Posterior vena cava (tissue), 2 donors: Measurements from ENCODE around the gene MCAT. TPM values are rescaled to one million over a fixed set of nuclear protein-coding genes. Genes with fewer than 3 reads are reported as not detected.
"Not testable (repeated sequence)": the region's sequence is repeated elsewhere in the genome, so short reads cannot be mapped to it uniquely, and the experiment has no call there.

Source experiments
- DNase-seq: peaks from one replicate; pipeline ENCODE4 v3.0.0-alpha.2; 2020; ENCODE audit warnings: low spot score
- intact Hi-C, 2 donors: fragments of 100-400 bp; cut with DNase I; formaldehyde crosslinking; loops; one replicate each; pipeline versions ENCODE4 v1.14.1 to v1.14.2; 2022 to 2023
- total RNA-seq, 2 donors: library from RNA; stranded (reverse); fragmentation: NEBNext Ultra II Directional; extraction: Animal tissue kit (Norgen Biotek cat#: 25700); gene quantifications; one replicate each; pipeline ENCODE4 v1.2.1, GENCODE V29; 2021
- donor health status: DM: yes; HTN: yes; CAD: no.
- donor health status: DM: yes; HTN: yes; CAD: no.

MCAT gene
- total RNA-seq, 2 donors from 2014 or later = 8.9 to 10.2 TPM

DNA sequence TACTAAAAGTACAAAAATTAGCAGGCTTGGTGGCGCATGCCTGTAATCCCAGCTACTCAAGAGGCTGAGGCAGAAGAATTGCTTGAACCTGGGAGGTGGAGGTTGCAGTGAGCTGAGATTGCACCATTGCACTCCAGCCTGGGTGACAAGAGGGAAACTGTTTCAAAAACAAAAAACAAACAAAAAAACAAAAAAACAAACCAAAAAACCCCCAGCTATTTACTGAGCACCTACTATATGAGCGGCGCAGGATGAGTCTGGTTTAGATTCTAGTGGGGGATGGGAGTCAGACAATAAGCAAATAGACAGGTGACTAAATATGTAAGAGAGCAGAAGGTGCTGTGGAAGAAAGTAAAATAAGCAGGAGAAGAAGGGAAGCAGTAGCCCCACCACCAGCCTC lies 38.2 kb downstream of the MCAT start:
- intact Hi-C loops, DNase-seq: not testable (repeated sequence)

DNA sequence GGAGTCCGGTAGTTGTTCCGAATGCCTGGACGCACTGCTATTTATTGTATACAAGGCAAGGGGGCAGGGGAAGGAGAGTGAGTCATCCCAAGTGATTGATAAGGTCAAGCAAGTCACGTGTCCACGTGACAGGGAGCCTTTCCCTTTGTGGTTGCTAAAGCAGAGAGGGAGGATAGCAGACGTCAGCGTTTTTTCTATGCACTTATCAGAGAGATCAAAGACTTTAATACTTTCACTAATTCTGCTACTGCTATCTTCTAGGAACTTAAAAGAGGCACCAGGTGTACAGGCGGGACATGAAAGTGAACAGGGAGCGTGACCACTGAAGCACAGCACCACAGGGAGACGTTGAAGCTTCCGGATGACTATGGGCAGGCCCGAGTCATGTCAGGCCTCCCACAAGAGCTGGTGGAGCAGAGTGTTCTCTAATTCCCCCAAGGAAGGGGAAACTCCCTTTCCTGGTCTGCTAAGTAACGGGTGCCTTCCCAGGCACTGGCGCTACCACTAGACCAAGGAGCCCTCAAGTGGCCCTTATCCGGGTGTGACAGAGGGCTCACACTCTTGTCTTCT lies 39.1 kb downstream of the MCAT start:
- DNase-seq, intact Hi-C loops: not testable (repeated sequence)

DNA sequence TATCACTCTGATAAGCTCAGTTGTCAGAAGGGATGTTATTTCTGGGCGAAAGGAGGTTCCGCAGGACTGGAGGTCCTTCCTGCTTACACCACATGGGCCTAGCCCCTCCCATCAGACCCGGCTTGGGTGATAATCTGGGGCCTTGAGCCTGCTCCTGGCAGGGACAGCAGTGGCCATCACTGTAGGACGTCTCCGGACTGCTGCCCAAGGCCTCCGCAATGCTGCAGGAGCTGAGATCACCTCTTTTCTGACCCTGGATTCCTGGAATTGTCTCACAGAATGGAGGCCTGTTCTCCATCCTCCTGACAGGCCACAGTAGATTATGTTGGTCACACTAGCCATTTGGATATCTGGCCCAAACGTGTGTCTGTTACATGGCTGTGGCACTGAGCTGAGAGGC lies 41.9 kb downstream of the MCAT start:
- no peak for DNase-seq
- intact Hi-C loops = no loop called here

DNA sequence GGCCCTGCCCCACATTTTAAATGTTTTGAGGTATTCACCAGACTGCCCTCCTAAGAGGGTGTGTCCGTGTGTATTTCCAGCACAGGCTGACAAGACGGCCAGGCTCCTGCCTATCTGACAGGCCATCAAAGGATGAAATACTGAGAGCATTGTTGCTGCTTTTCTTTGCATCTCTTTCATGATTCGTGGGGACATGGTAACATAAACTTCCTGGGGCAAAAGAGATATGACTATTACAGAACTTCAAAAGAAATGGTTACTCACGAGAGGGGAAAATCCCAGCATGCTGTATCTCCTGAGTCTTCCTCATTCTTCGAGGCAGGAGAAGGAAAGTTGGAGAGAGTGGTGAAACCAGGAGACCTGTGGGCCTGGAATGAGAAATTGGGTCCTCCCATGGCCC lies 43.0 kb downstream of the MCAT start:
- no peak for DNase-seq
- intact Hi-C loops = no loop called here

DNA sequence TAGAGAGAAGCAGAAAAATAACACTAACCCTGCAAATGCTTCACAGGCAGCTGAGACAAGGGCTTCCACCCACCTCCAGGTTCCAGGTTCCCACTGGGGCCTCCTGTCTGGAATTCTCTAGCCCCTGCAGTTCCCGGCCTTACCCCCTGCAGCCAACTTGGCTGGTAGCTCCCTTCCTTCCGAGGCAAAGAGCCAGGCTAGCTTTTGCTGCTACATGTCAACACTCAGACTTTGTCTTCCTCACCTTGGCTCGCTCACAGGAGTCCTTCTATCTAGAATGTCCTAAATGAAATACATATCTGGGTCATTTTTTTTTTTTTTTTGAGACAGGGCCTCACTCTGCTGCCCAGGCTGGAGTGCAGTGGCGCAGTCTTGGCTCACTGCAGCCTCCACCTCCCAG lies 44.1 kb downstream of the MCAT start:
- intact Hi-C loops = no loop called here

DNA sequence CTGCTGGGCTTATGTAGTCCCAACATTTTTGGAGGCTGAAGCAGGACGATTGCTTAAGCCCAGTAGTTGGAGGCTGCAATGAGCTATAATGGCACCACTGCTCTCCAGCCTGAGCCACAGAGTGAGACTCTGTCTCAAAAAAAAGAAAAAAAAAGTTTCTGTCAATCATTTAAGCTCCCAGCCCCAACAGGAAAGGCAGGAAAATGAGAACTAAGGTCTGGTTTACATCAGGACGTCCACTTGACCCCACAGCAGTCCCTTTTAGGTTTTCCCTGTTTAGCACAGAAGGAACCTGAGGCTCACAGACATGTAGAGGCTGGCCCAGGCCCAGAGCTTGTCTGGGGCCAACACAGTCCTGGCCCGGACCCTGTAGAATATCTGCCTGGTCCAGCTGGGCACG lies 44.8 kb downstream of the MCAT start:
- DNase-seq = no peak

More for the DNA sequence above, 44.1 kb downstream of the MCAT start:
- DNase-seq = no peak

DNA sequence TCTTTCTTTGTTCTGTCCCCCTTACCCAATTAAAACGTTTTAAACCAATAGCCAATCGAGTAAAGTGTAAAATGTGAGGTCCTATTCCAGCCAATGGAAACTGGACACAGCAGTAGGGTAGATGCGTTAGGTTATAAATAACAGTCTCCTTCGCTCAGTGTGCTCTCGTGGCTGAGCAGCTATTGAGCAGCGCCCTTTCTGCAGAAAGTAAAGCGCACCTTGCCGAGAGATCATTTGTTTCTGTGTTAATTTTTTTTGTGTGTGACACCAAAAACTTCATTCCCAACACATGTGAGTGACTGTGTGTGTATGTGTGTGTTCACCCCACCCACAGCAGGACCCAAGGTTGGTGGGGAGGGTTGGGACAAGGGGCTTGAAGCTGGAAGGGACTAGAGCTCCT lies 46.8 kb downstream of the MCAT start:
- DNase-seq = no peak
- intact Hi-C loops = no loop called here

More for the DNA sequence above, 44.8 kb downstream of the MCAT start:
- intact Hi-C loops = no loop called here

DNA sequence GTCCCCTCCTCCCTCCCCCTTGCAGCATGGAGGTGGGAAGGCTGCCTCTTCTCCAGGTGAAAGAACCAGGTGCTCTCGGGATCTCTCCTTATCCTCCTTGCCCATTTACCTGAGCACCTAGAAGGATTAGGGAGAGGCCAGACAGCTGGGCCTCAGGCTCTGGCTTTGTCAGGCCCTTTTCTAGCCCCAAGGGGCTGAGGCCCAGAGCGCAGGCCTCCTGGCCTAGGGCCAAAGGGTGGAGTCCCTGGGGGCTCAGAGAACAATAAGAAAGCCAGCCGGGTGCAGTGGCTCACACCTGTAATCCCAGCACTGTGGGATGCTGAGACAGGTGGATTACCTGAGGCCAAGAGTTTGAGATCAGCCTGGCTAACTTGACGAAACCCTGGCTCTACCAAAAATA lies 48.6 kb downstream of the MCAT start:
- DNase-seq = no peak
- intact Hi-C loops = no loop called here

DNA sequence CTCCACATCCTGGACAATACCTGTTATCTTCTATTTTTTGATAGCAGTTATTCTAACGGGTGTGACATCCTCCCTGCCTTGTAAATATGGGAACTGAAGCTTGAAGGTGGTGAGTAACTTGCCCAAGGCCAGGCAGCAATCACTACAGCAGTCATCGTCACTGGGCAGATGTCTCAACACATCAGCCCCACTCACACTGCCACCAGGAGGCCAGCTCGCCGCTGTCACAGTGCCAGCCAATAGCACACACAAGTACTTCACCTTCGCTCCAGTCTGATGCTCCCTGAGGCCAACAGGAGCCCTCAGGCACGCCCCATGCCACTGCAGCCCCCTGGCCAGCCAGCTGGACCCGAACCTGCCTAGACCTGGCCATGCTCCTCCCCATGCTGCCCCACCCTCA lies 49.1 kb downstream of the MCAT start:
- DNase-seq = no peak

DNA sequence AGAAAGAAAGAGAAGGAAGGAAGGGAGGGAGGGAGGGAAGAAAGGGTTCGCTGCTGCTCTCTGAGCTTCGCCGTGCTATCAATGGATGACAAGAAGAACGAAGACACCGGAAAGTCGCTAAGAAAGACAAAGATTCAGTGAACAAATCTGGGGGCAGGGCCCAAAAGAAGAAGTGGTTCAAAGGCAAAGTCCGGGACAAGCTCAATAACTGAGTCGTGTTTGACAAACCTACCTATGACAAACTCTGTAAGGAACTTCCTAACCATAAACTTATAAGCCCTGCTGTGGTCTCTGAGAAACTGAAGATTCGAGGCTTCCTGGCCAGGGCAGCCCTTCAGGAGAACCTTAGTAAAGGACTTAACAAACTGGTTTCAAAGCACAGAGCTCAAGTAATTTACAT lies 51.1 kb downstream of the MCAT start:
- intact Hi-C loops = no loop called here
- DNase-seq = no peak

More for the DNA sequence above, 49.1 kb downstream of the MCAT start:
- intact Hi-C loops = no loop called here

DNA sequence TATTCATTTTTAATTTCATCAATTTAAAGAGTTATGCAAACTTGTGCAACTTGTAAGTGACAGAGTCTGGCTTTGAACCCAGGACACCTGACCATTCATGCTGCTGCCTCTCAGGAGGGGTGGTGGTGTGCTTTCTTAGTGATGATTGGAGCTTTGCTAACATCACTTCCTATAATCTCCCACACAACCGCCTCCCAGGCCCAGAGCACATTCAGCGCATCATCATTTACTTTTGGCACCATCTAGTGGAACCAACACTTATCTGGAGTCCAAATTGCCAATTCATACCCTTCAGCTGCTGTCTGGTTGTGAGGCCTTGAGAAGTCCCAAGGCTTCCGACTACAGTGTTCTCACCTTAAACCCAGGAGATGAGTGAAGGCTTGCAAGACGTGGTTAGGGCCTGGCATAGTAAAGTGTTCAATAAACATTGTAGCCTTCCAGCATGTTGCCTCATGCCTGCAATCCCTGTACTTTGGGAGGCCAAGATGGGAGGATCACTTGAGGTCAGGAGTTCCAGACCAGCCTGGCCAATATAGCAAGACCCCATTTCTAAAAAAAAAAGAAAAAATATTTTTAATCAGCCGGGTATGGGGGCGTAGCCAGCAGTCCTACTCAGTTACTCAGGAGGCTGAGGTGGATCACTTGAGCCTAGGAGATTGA lies 52.9 kb downstream of the MCAT start:
- peak; percentile 86 for DNase-seq
- intact Hi-C loops = no loop called here

DNA sequence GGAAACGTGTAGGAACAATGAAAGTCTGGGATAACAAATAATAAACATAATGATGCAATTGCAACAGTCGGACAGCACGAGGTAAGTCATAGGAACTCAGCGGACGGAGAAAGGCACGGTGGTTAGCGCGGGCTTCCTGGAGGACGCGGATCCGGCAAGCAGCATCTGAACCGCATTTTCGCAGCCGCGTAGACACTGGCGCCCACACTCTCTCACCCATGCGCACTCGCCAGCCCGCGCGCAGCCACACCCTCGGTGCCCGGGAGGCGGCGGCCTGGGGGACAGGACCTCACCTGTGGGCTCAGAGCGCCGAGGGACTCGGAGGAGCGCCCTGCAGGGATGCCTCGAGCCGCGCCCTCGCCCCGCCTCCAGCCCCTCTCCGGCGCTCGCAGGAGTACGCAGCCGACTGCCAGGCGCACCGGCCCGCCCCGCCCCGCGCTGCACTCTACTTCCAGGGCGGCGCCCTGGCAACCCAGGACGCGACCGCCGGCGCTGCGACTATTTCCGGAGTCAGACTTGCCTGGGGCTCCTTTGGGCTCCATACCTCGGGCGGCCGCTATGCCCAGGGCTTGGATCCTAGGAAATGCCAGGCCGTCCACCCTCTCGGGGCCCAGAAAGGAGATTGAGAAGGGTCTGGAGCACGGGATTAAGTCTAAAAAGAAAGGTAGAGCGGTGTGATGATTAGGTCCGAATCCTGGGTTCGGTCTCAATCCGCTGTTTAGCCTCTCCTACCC lies 54.0 kb downstream of the MCAT start, which contains the start of gene TTLL1:
TSS of gene TTLL1 (minus strand) at position 408 of the 734 bp plus-strand sequence. CDS start 13,805 bp downstream, outside the sequence.
- DNase-seq = peak; percentile 97
- intact Hi-C loops = no loop called here

DNA sequence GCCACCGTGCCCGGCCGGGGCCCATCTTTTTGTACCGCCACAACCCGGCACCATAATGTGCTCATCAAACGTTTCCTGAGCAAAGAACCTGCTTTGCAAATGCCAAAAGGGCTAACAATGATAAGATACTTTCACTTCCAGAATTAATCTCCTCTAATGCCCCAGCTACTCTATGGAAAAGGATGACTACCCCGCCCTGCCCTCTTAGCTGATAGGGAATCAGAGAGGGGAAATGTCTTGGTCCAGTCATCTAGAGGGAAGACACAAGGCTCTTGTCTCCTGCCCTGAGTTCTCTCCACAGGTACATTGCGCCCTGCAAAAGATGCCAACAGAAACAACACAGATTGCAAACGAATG lies 54.6 kb downstream of the MCAT start:
- DNase-seq = no peak
- intact Hi-C loops = no loop called here

DNA sequence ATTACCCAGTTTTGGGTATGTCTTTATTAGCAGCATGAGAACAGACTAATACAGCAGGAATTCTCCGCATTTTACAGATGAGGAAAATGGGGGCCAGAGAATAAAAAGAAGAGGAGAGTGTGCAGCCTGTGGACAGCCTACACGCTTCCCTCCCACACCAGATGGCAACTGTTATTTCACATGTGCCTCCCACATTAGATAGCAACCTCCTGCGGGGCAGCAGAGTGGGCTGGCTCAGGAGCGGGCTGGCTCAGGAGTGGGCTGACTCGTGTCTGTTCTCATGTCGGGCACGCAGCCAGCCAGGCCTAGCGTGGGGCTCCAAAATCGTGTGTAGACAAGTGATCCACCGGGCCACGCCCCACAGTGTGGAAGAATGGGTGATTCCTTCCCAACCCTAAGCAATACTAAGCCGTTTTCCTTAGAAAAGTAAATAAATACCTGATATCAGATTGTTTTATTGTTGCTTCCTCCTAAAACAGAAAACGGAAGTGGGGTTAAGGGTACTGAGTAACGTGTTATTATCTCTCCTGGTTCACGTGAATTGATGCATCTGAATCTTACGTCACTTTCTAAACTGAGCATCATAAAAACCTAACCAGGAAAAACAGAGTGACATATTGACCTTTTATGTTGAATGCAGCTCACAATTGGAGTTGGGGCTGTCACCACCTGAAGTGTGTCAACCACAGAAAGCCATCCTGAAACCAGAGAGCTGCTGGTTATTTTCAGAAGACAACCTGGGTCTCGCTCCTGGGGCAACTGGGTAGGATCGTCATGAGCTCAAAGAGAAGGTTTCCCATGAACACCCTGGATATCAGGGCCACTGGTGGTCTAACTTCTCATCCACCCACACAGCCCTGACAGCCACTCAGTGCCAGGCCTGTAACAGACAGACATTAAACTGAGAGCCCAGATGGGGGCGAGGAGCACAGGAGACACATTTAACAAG lies 57.3 kb downstream of the MCAT start:
- intact Hi-C loops = no loop called here
- DNase-seq = no peak

Other genes starting within 250 kb of the MCAT start
- gene PACSIN2, start 128.2 kb downstream of the MCAT start, total RNA-seq = 10 to 100 TPM; 71.8 to 85.6 TPM
- 1 to 10 TPM; 5.0 to 7.2 TPM for gene TTLL1, start 54.0 kb downstream of the MCAT start, total RNA-seq
- not detected for gene BIK, start 32.6 kb downstream of the MCAT start, total RNA-seq
- gene TSPO, start 8.2 kb upstream of the MCAT start, total RNA-seq = 10 to 100 TPM; 75.1 to 84.3 TPM
- gene TTLL12, start 43.7 kb upstream of the MCAT start, total RNA-seq = 10 to 100 TPM; 13.9 to 16.0 TPM
- 1 to 10 TPM in 1 of 2 donors, under 1 TPM in 1; 0.79 to 1.1 TPM for gene SCUBE1, start 200.0 kb upstream of the MCAT start, total RNA-seq